ENCODE measurements around the gene CSTB.
"Not testable (repeated sequence)": the region's sequence is repeated elsewhere in the genome, so short reads cannot be mapped to it uniquely, and the experiment has no call there.

Gene CSTB, protein sequence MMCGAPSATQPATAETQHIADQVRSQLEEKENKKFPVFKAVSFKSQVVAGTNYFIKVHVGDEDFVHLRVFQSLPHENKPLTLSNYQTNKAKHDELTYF

DNA sequence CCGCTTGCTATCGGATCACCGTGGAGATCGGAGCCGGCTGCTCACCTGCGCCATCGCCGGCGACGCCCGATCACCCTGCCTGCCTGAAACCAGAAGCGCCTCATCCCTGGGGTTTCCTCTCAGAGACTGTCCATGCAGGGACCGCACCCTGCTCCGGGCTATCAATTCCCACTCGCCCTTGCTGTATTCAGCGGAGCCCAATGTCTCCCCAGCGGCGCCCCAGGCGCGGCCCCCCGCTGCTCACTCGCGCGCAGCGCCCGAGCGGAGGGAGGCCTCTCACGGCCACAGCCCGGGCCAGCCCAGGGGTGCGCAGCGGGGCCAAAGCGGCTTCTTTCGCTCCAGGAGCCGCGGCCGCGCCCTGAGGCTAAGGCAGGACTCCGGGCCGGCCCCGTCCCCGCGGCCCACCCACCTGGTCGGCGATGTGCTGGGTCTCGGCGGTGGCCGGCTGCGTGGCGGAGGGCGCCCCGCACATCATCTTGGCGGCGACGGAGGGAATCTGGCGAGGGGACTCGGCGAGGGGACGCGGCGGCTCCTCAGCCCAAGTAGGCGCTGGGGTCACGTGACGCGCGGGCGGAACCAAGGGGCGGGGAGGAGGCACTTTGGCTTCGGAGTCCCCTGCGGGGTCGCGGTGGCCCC lies at the start of gene CSTB:
Gene CSTB, minus strand, starts transcription at position 514 of the 636 bp plus-strand sequence. Its CDS starts 39 bp downstream, at position 475.
- peak; percentile 73 for DNase-seq

DNA sequence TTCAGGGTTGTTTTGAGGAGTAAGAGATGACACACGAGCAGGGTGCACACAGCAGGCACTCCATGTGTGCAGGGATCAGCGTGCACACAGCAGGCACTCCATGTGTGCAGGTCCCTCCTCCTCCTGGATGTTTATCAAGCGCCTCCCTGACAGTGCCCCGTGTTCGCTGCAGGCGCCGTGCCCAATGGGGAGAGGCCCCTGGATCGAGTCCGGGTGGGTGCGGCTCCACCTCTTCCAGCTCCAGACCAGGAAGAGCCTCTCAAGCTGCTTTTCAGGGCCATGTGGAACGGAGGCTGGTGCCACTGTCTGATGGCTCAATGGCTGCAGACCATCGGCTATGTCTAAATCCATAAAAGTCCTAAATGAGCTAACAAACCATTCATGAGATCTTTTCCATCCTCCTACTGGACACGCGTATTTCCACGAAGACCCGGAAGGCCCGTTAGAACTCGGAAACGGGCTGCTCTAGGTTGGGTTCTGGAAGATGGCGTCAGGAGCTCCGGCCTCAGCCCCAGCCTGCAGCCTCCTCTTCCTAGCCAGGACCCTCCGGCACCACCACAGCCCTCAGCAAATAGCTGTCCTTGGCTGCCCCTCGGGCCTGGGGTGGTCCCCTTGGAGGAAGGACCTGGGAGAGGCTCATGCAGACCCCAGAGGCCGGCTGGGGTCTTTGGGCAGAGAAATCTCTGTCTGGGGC lies 49.3 kb upstream of the CSTB start:
- DNase-seq: no peak

DNA sequence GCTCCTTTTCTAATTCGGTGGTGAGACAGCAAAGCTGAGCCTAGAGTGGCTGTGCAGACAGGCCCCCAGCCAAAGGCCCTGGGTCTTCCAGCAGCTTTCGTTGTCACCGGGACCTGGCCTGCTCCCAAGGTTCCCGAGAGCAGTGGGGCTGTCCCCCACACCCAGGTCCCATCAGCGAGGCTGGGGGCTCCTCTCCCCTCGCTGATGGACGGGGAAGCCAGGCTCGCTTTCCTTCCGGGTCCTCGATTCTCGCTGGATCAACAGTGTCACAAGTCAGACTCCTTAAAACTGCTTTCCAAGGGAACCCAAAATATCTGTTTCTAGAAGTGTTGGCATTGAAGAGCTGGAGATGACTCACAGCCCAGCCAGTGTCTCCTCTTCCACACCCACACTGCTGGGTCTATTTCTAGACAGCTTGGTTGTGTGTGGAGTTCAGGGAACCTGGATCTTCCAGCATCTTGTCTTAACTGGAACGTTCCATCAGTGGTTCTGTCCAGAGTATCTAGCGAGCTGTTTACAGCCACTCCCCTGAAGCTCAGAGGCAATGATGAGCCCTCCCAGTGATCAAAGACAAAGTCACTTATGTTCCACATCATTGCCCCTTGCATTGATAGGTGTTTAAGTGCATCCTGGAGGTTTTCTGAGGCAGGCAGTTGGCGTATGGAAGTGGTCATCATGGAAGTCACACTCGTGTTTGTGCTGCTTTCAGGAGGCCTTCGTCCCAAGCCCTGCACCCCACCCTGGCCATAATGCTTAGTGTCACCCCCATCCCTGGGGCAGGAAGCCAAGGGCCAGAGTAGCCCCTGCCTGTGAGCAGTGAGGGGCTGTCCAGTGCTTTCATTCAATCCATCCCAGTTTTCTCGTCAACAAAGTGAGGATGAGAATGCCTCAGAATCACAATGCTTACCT lies 48.5 kb upstream of the CSTB start:
- DNase-seq: no peak

DNA sequence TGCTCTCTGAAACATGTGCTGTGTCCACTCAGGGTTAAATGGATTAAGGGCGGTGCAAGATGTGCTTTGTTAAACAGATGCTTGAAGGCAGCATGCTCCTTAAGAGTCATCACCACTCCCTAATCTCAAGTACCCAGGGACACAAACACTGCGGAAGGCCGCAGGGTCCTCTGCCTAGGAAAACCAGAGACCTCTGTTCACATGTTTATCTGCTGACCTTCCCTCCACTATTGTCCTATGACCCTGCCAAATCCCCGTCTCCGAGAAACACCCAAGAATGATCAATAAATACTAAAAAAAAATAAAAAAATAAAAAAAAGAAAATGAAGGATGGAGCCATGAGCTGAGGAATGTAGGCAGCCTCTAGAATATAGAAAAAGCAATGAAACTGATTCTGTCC lies 46.6 kb upstream of the CSTB start:
- not testable (repeated sequence) for DNase-seq

GRCh38 chr21:43822166-43822565 lies 46.1 kb upstream of the CSTB start:
- not testable (repeated sequence) for DNase-seq

GRCh38 chr21:43820466-43820865 lies 44.4 kb upstream of the CSTB start:
- no peak for DNase-seq

GRCh38 chr21:43819511-43820405 lies 43.6 kb upstream of the CSTB start:
- DNase-seq: no peak

GRCh38 chr21:43818685-43819084 lies 42.6 kb upstream of the CSTB start:
- no peak for DNase-seq

- DNase-seq: no peak
Measured at GRCh38 chr21:43817157-43818086, 41.3 kb upstream of the CSTB start.

DNA sequence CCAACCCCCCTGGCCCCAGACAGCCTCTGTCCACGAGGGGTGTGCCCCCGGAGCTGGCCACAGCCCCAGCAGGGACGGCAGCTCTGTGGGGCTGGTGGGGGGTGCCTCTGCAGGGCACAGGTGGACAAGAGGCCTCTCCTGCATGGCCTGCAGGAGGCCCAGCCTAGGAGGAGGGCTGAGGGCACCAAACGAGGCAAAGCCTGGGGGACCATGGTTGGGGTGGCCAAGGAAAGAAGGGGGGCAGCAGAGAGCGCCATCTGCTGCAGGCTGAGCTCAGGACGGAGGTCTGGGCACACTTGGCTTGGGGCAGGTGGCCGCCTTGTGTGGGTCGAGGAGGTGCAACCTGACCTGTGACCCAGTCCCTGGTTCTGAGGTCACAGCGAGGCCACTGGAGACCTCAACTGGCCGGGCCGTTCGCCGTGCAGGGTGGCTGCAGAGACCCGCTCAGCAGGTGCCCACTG lies 40.5 kb upstream of the CSTB start:
- DNase-seq: no peak

DNA sequence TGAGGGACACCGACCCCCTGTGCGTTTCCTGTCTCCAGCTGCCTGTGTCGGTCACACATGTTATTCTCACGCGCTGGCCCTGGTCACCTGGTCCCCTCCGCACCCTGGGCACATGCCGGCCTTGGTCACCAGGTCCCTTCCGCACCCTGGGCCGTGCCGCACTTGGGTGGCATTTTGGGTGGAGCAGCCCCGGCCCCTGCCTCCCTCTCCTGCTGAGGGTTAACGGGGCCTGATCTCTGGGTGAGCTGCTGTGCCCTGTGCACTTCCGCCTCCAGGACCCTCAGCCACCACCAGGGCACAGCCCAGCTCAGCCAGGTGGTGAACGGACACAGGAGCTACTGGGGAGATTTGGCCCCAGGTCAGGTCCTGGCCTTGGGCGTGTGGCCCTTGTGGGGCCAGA lies 39.9 kb upstream of the CSTB start:
- DNase-seq: no peak

DNA sequence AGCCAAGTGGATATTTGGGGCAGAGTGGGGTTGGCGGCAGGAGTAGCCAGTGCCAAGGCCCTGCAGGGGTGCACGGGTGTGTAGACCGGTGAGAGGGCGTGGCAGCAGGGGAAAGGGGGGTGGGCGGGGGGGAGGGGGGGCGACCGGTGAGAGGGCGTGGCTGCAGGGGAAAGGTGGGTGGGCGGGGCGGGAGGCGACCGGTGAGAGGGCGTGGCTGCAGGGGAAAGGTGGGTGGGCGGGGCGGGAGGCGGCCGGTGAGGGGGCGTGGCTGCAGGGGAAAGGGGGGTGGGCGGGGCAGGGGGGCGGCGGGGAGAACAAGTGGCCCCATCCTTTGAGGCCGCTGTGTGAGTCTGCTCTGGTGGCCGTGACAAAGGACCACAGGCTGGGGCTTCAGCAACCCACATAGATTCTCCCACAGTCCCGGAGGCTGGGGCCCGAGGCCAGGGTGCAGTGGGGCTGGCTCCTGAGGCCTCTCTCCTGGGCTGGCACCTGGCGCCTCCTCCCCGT lies 39.1 kb upstream of the CSTB start:
- no peak for DNase-seq

GRCh38 chr21:43814215-43815106 lies 38.4 kb upstream of the CSTB start:
- DNase-seq: no peak

- DNase-seq: no peak
Measured at GRCh38 chr21:43813656-43813980, 37.5 kb upstream of the CSTB start.

DNA sequence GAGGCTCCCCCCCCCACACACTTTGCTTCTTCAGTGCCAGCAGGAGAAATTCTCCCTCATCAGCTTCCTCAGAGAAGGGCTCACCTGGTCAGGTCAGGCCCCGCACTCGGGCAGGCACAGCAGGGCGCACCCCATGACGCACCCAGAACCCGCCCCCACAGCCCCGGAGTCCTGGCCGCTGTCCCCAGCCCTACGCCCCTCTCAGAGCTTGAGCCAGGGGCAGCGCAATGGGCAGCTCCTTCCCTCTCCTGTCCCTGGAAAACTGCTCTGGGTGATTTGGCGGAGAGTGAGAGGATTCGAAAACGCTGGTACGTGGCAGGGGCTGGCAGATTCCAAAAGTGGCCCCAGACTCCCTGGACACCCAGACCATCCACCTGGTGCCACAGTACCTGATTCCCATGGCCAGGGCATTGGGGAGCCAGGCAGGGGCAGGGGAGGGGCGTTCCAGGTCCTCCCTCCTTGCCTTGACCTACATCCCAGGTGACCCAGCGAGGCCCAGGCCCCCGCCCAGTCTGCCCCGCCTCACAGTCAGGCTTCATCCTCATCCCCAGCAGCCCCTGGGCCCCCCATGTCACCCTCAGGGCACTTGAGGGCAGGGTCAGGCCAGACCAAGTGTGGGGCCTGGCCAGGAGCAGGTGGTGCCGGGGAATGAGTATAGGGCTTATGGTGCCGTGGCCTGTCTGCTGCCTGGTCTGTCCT lies 37.0 kb upstream of the CSTB start:
- DNase-seq: no peak

- DNase-seq: no peak
Measured at GRCh38 chr21:43812139-43812821, 36.2 kb upstream of the CSTB start.

GRCh38 chr21:43811262-43812105 lies 35.4 kb upstream of the CSTB start:
- DNase-seq: no peak

Measured in activated T-cell treated with anti-CD3 and anti-CD28 coated beads for 4 hours (primary cell).